GM19351 (cell line): Measurements from ENCODE around the gene STEAP1.
A peak's percentile ranks its signal among the peaks of the same experiment; 100 is the strongest.

Experiments
- ATAC-seq: cut with Tn5 transposase; IDR thresholded peaks from one replicate; pipeline ENCODE4 v1.9.1; 2021; ENCODE audit warnings: mild to moderate bottlenecking, moderate library complexity; ENCODE audit not compliant: unreplicated experiment

The STEAP1 gene

DNA sequence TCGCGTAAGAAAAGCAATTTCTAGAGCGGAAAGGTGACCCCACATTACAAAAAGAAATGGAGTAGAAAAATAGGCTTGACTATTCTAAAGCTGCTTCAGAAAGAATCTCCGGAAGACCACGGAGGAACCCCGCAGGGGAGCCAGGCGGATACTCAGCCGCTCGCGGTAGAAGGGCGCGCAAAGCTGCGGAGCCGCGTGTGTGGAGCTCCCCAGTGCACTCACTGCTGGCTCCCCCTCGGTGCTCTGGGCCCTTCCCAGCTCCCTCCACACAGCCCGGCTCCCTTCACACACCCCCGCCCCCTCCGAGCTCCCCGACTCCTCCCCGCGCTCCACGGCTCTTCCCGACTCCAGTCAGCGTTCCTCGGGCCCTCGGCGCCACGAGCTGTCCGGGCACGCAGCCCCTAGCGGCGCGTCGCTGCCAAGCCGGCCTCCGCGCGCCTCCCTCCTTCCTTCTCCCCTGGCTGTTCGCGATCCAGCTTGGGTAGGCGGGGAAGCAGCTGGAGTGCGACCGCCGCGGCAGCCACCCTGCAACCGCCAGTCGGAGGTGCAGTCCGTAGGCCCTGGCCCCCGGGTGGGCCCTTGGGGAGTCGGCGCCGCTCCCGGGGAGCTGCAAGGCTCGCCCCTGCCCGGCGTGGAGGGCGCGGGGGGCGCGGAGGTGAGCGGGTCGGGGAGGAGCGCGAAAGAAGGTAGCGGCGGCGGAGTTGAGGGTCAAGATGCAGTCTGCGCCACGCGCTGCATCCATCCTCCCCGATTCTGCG lies 57.3 kb downstream of the STEAP1 start, which contains the start of gene STEAP2:
Gene STEAP2, plus strand, starts transcription at position 350 of the 758 bp plus-strand sequence. CDS start 13,343 bp downstream, outside the sequence.
- peak; percentile 93 for ATAC-seq

GRCh38 chr7:90212149-90212495 lies 57.9 kb downstream of the STEAP1 start:
- ATAC-seq = no peak

GRCh38 chr7:90213521-90213920 lies 59.3 kb downstream of the STEAP1 start:
- ATAC-seq = no peak
